IMR-90 (cell line): ENCODE data around the gene RPTOR. TPM values are rescaled to one million over a fixed set of nuclear protein-coding genes. Genes with fewer than 3 reads are reported as not detected.

Experiments
- ATAC-seq: fragments of 200-7000 bp; cut with Tn5 transposase; 2 replicates; pipeline ENCODE4 v1.9.1; 2020; ENCODE audit warnings: low read depth, mild to moderate bottlenecking, moderate library complexity
- BruUV-seq: library from RNA; stranded (reverse); fragments of 400-500 nt; replicated peaks from 2 replicates; lab custom pipeline; 2021; lab: Mats Ljungman, UMichigan
- CTCF ChIA-PET: fragments of 300-600 bp; formaldehyde crosslinking; extraction: SDS; loops from one replicate; lab custom pipeline; 2021; ENCODE audit warnings: antibody characterized with exemption; lab: Yijun Ruan, JAX
- POLR2A ChIA-PET: fragments of 300-600 bp; sonication (Branson Sonifier 250); formaldehyde crosslinking; loops from one replicate; lab custom pipeline; 2022; ENCODE audit warnings: antibody characterized with exemption; ENCODE audit not compliant: unreplicated experiment; lab: Charles Lee
- DNase-seq: peaks from one replicate; pipeline ENCODE4 v3.0.0; 2013
- H2AFZ ChIP-seq: replicated peaks from 2 replicates; pipeline ENCODE3; 2013; ENCODE audit warnings: low read length, mild to moderate bottlenecking; ENCODE audit not compliant: poor library complexity
- H2AK5ac ChIP-seq: 2 replicates; pipeline ENCODE4 v1.6.1; 2013; ENCODE audit warnings: low read depth, low read length, inconsistent platforms
- H2AK9ac ChIP-seq: replicated peaks from 2 replicates; pipeline ENCODE3; 2013; ENCODE audit warnings: mild to moderate bottlenecking, low read depth, low read length, moderate library complexity; ENCODE audit not compliant: poor library complexity
- H2BK120ac ChIP-seq: 2 replicates; pipeline ENCODE4 v1.6.1; 2013; ENCODE audit warnings: low read depth, low read length, inconsistent platforms
- H2BK15ac ChIP-seq: 3 replicates; pipeline ENCODE4 v1.6.1; 2013; ENCODE audit warnings: low read depth, low read length, inconsistent platforms
- H2BK20ac ChIP-seq: 2 replicates; pipeline ENCODE4 v1.6.1; 2013; ENCODE audit warnings: low read depth, mild to moderate bottlenecking, inconsistent platforms, low read length, moderate library complexity
- H2BK5ac ChIP-seq: 2 replicates; pipeline ENCODE4 v1.6.1; 2013; ENCODE audit warnings: mild to moderate bottlenecking, low read depth, low read length, inconsistent platforms; ENCODE audit not compliant: poor library complexity, severe bottlenecking
- H3K14ac ChIP-seq: replicated peaks from 2 replicates; pipeline ENCODE4 v1.6.1; 2013; ENCODE audit warnings: low read depth, low read length, inconsistent platforms
- H3K18ac ChIP-seq: 2 replicates; pipeline ENCODE4 v1.6.1; 2013; ENCODE audit warnings: low read depth, low read length, control low read depth
- H3K23ac ChIP-seq: 2 replicates; pipeline ENCODE4 v1.6.1; 2013; ENCODE audit warnings: low read depth, low read length, inconsistent platforms
- H3K27ac ChIP-seq: 2 replicates; pipeline ENCODE4 v1.5.1; 2013; ENCODE audit warnings: mild to moderate bottlenecking, control low read depth, low read length; ENCODE audit not compliant: insufficient read depth
- H3K27me3 ChIP-seq: 2 replicates; pipeline ENCODE4 v1.6.1; 2013; ENCODE audit warnings: low read length; ENCODE audit not compliant: control insufficient read depth, insufficient read depth
- H3K36me3 ChIP-seq: 2 replicates; pipeline ENCODE4 v1.6.1; 2013; ENCODE audit warnings: low read length, mixed read lengths; ENCODE audit not compliant: control insufficient read depth, insufficient read depth
- H3K4ac ChIP-seq: 2 replicates; pipeline ENCODE4 v1.6.1; 2013; ENCODE audit warnings: low read depth, low read length, inconsistent platforms
- H3K4me1 ChIP-seq: 2 replicates; pipeline ENCODE4 v1.6.1; 2013; ENCODE audit warnings: low read length, mixed read lengths; ENCODE audit not compliant: control insufficient read depth, insufficient read depth
- H3K4me2 ChIP-seq: 2 replicates; pipeline ENCODE4 v1.6.1; 2013; ENCODE audit warnings: low read depth, mild to moderate bottlenecking, control low read depth, low read length, moderate library complexity
- H3K4me3 ChIP-seq: 2 replicates; pipeline ENCODE4 v1.5.1; 2013; ENCODE audit warnings: low read depth, mild to moderate bottlenecking, control low read depth, low read length, moderate library complexity; ENCODE audit not compliant: insufficient read depth
- H3K56ac ChIP-seq: 2 replicates; pipeline ENCODE4 v1.6.1; 2013; ENCODE audit warnings: low read length, inconsistent platforms; ENCODE audit not compliant: insufficient read depth; ENCODE audit errors: extremely low read depth
- H3K79me1 ChIP-seq, 2 experiments: 2 replicates each; pipeline ENCODE4 v1.6.1; 2013; ENCODE audit warnings: low read length in 2 of 2, inconsistent platforms in 1 of 2, low read depth in 1 of 2
- H3K9ac ChIP-seq: 2 replicates; pipeline ENCODE4 v1.6.1; 2013; ENCODE audit warnings: low read depth, low read length, control low read depth
- H3K9me1 ChIP-seq: 2 replicates; pipeline ENCODE4 v1.6.1; 2013; ENCODE audit warnings: low read length, inconsistent platforms; ENCODE audit not compliant: insufficient read depth
- H3K9me3 ChIP-seq: 2 replicates; pipeline ENCODE4 v1.6.1; 2013; ENCODE audit warnings: low read length; ENCODE audit not compliant: control insufficient read depth, insufficient read depth
- H4K20me1 ChIP-seq: 2 replicates; pipeline ENCODE4 v1.6.1; 2013; ENCODE audit warnings: low read length, inconsistent platforms; ENCODE audit not compliant: insufficient read depth
- H4K5ac ChIP-seq: 2 replicates; pipeline ENCODE4 v1.6.1; 2013; ENCODE audit warnings: mild to moderate bottlenecking, low read depth, low read length, control low read depth
- H4K8ac ChIP-seq, 2 experiments: 2 replicates each; pipeline ENCODE4 v1.6.1; 2013; ENCODE audit warnings: low read depth in 2 of 2, low read length in 2 of 2, control low read depth in 1 of 2, inconsistent platforms in 1 of 2
- H4K91ac ChIP-seq: 2 replicates; pipeline ENCODE4 v1.6.1; 2013; ENCODE audit warnings: low read depth, low read length, inconsistent platforms; ENCODE audit not compliant: insufficient read depth
- CHD1 ChIP-seq: IDR thresholded peaks from 2 replicates; pipeline ENCODE4 v1.6.1; 2012; ENCODE audit warnings: low read depth, low read length, improper control_type of control experiment
- FOS ChIP-seq: fragments of 150-350 bp; IDR thresholded peaks from 2 replicates; pipeline ENCODE4 v1.6.1; 2016; ENCODE audit warnings: low read depth, low read length
- MXI1 ChIP-seq: IDR thresholded peaks from 2 replicates; pipeline ENCODE4 v1.6.1; 2012; ENCODE audit warnings: low read depth, mild to moderate bottlenecking, low read length, moderate library complexity, borderline replicate concordance
- POLR2A ChIP-seq: IDR thresholded peaks from 2 replicates; pipeline ENCODE4 v1.6.1; 2012; ENCODE audit warnings: mild to moderate bottlenecking, low read depth, low read length
- RAD21 ChIP-seq: IDR thresholded peaks from 2 replicates; pipeline ENCODE4 v1.6.1; 2012; ENCODE audit warnings: low read length, improper control_type of control experiment
- RFX5 ChIP-seq: IDR thresholded peaks from 2 replicates; pipeline ENCODE4 v1.8.0; 2012; ENCODE audit warnings: low read depth, mild to moderate bottlenecking, low read length, moderate library complexity
- SMC3 ChIP-seq: fragments of 150-350 bp; IDR thresholded peaks from 2 replicates; pipeline ENCODE4 v1.6.1; 2016; ENCODE audit warnings: low read depth, mild to moderate bottlenecking, antibody characterized with exemption, low read length, moderate library complexity
- WGBS, 2 experiments: methylation state at CpG; one replicate each; pipeline versions ENCODE4 v1.1.5 to v1.1.7; 2013; ENCODE audit warnings: missing lambda C conversion rate in 2 of 2; ENCODE audit not compliant: insufficient read length in 1 of 2; ENCODE audit errors: extremely low coverage in 2 of 2; 5-methylcytosine and 5-hydroxymethylcytosine counted together
- dilution Hi-C: fragments of 300-500 bp; cut with HindIII; formaldehyde crosslinking; loops from one replicate; pipeline ENCODE4 v1.14.3; 2018; ENCODE audit warnings: low sequenced_read_pairs; ENCODE audit not compliant: unreplicated experiment
- in situ Hi-C: fragments of 300-500 bp; cut with MboI; formaldehyde crosslinking; loops from 3 replicates; pipeline ENCODE4 v1.14.3; 2019; ENCODE audit warnings: low sequenced_read_pairs, inconsistent platforms, mixed read lengths
- intact Hi-C: fragments of 100-400 bp; cut with micrococcal nuclease; formaldehyde crosslinking; loops from 2 replicates; pipeline ENCODE4 v1.10.0; 2022
- polyA plus RNA-seq, 3 experiments: library from polyadenylated mRNA; depleted of rRNA; stranded (reverse); fragments of >200 nt; gene quantifications; 2 replicates each; pipeline ENCODE4 v1.2.3, GENCODE V29; 2012; ENCODE audit warnings: low replicate concordance in 1 of 3
- total RNA-seq: library from RNA; depleted of rRNA; stranded (reverse); fragments of >200 nt; gene quantifications from 2 replicates; pipeline ENCODE4 v1.2.3, GENCODE V29; 2012

RPTOR gene
- total and polyA plus RNA-seq, 2 of the 4 experiments (the other 2 are of a cell fraction) = 10.8 to 14.7 TPM

DNA sequence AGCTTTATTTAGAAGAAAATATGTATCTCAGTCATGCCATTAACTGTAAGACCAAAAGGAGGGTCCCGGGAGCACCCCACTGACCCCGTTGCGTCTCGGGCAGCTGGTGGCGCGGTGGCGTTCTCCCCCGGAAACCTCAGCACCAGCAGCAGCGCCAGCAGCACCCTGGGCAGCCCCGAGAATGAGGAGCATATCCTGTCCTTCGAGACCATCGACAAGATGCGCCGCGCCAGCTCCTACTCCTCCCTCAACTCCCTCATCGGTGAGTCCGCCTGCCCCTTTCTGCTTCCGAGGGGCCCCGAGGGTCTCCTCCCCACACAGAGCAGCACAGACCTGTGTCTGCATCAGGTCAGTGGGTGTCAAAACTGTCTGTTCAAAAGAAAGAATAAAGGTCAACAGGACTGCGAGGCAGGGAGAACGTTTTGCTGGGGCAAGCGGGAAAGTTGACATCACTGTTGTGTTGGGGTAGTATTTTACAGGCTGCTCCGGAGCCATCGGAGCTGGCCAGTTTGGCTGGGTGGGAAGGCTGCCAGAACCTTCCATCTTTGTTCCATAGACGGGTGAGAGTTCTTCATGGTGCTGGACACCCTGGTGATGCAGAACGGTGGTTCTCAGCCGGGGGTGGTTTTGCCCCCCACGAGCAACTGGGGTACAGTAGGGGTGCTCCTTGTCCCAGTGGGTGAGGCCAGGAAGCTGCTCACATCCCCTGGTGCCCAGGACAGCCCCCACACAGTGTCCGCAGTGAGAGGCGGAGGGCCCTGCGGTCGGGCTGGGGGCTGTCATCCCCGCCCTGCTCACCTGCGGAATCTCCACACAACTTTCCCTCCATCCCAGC is 349.2 kb downstream of the RPTOR start:
- H3K18ac ChIP-seq = peak overlapping the region; percentile 70; the same call in 1 of the 2 replicates
- H3K9me1 ChIP-seq = peaks cover 19% of the 10 kb centered on the region
- POLR2A ChIA-PET = no interaction called here
- in situ Hi-C loops (no loop called here), dilution Hi-C loops (no loop called here), intact Hi-C loops (loop anchor here (5.0 to 10.0 kb wide), 3 partner anchors 219 to 467 kb away; partner anchors contain the start of gene NPTX1)
- H3K56ac ChIP-seq = no peak overlapping the region
- H2BK20ac ChIP-seq = peak overlapping the region; percentile 73; the same call in 1 of the 2 replicates
- H2BK5ac ChIP-seq = peak overlapping the region; percentile 95
- peak overlapping the region; percentile 100 for H2AK5ac ChIP-seq
- no peak for TF ChIP-seq RFX5
- no peak for TF ChIP-seq MXI1
- no peak for TF ChIP-seq FOS
- no peak for TF ChIP-seq POLR2A
- TF ChIP-seq RAD21 = no peak
- no peak for TF ChIP-seq CHD1
- no peak for TF ChIP-seq SMC3
- H4K8ac ChIP-seq = peak overlapping the region; percentile 88 to 90; a peak in 3 of 4 replicates
- no peak overlapping the region; the same call in 1 of the 2 replicates for H3K27ac ChIP-seq
- H2AFZ ChIP-seq = no peak overlapping the region
- peak overlapping the region; percentile 91 for H3K14ac ChIP-seq
- no peaks in the 10 kb centered on the region; the same call in 1 of the 2 replicates for H4K20me1 ChIP-seq
- DNase-seq (no peak), ATAC-seq (no peak)
- no peak overlapping the region for H3K4me2 ChIP-seq
- peaks cover 15 to 48% of the 10 kb centered on the region in 2 experiments for H3K79me1 ChIP-seq
- CTCF ChIA-PET = interaction anchor here (0.5 kb wide), 1 partner anchor 36 kb away, joined by 3 read pairs; no protein-coding TSS in a partner anchor
- H3K4me1 ChIP-seq = peaks cover 29% of the 10 kb centered on the region
- no peak overlapping the region for H3K9ac ChIP-seq
- peak overlapping the region; percentile 99; the same call in 2 of the 3 replicates for H2BK15ac ChIP-seq
- peaks cover 19% of the 10 kb centered on the region for H3K36me3 ChIP-seq
- peak overlapping the region; percentile 87 for H2BK120ac ChIP-seq
- H4K5ac ChIP-seq = peak overlapping the region; percentile 81
- BruUV-seq = no TSS peak
- peak overlapping the region; percentile 82; the same call in 1 of the 2 replicates for H3K23ac ChIP-seq
- H2AK9ac ChIP-seq = peak overlapping the region; percentile 97
- peak overlapping the region; percentile 97 for H4K91ac ChIP-seq
- no peak overlapping the region for H3K4me3 ChIP-seq
- peak overlapping the region; percentile 93 for H3K4ac ChIP-seq
- WGBS, 2 experiments = 88% methylated on average over 21 of the region's 34 CpGs; no CpG with 5 or more reads in 1 of the 2 experiments
- H3K27me3 ChIP-seq = no peaks in the 10 kb centered on the region
- H3K9me3 ChIP-seq = no peaks in the 10 kb centered on the region
